Activated naive CD8-positive, alpha-beta T cell treated with anti-CD3 and anti-CD28 coated beads, Interleukin-2, amount 50 U/mL, for 16 hours (primary cell): Measurements from ENCODE around the gene AKT2.
"Not testable (repeated sequence)": the region's sequence is repeated elsewhere in the genome, so short reads cannot be mapped to it uniquely, and the experiment has no call there.

ENCODE experiments used
- DNase-seq: peaks from one replicate; pipeline ENCODE4 v3.0.0-alpha.2; 2020; ENCODE audit warnings: low read depth, low spot score

The AKT2 gene

DNA sequence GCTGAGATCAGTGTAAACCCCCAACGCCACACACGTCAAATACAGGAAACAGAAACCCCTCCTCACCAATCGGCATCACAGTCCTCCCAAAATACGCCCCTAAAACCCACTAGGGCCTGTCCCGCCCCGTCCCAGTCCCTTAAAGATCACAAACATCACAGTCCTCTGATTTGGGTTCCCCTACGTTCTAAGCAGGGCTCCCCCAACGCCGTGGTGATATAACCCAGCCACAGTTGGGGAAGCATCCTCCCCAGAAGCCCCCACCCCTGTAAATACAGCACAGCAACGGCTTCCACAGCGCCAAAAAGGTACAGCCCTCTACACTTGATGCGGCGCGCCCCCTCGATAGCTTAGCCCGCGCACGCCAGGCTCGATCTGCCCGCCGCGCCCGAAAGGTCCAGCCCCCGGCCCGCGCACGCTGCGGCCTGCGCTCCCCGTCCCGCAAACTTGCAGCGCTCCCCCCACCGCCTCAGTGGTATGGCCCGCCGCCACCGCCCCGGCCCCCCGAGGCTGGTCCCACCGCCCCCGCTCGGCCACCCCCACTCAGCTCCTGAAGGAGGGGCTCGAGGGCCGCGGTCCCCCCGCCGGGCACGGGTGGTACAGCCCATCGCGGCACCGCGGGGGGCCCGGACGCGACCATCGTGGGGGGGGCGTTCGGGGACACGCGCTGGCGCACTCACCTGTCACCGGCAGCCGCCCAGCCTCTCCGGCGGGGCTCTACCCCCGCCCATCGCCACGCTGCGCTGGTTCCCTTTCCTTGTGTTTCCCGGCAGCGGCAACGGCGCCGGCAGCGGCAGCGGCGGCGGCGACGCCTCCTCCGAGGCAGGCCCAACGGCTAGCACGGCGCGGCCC lies at the start of gene AKT2:
Gene AKT2, minus strand, starts transcription at position 845 of the 852 bp plus-strand sequence. CDS start 20,078 bp downstream, outside the sequence.
- peak; percentile 59 for DNase-seq

DNA sequence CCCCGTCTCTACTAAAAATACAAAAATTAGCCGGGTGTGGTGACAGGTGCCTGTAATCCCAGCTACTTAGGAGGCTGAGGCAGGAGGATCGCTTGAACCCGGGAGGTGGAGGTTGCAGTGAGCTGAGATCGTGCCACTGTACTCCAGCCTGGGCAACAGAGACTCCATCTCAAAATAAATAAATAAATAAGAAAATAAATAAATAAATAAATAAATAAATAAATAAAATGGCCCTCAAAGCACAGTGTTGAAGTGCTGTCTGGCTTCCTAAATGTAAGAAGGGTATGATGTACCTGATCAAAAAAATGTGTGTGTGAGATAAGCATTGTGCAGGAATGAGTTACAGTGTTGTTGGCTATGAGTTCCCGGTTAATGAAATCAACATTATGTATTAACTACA lies 47.9 kb upstream of the AKT2 start:
- not testable (repeated sequence) for DNase-seq

DNA sequence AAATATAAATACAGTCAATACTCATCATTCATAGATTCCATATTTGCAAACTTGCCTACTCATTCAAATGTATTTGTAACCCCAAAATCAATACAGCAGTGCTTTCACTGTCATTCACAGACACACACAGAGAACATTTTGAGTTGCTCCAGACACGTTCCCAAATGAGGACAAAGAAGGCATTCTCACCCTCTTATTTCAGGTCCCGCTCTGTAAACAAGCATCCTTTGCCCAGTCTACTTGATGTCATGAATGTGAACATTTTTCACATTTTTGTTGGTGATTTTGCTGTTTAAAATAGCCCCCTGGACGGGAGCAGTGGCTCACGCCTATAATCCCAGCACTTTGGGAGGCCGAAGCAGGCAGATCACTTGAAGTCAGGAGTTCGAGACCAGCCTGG lies 47.5 kb upstream of the AKT2 start:
- no peak for DNase-seq

- DNase-seq: no peak
Observed at GRCh38 chr19:40331052-40331451, 45.9 kb upstream of the AKT2 start.

DNA sequence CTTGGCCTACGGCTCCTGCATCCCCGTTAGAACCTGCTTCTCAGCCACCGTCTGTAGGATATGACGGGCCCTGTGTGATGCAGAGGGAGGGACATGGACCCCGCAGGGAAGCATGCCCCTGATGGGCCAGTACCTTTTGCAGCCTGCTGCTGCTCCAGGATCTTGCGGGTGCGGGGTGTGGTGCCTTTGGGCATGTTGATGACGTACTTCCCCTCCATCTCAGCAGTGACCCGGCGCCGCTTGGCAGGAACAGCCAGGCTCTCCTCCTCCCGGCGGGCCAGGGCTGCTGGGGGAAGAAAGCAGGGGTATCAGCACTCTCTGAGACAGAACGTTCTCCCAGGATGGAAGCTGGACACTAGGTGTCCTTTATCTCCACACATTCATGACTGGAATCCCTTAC lies 41.1 kb upstream of the AKT2 start:
- no peak for DNase-seq

GRCh38 chr19:40323705-40324104 lies 38.6 kb upstream of the AKT2 start:
- DNase-seq: no peak

- no peak for DNase-seq
Observed at GRCh38 chr19:40322951-40323615, 37.9 kb upstream of the AKT2 start.

GRCh38 chr19:40322271-40322610 lies 37.1 kb upstream of the AKT2 start:
- DNase-seq: no peak

DNA sequence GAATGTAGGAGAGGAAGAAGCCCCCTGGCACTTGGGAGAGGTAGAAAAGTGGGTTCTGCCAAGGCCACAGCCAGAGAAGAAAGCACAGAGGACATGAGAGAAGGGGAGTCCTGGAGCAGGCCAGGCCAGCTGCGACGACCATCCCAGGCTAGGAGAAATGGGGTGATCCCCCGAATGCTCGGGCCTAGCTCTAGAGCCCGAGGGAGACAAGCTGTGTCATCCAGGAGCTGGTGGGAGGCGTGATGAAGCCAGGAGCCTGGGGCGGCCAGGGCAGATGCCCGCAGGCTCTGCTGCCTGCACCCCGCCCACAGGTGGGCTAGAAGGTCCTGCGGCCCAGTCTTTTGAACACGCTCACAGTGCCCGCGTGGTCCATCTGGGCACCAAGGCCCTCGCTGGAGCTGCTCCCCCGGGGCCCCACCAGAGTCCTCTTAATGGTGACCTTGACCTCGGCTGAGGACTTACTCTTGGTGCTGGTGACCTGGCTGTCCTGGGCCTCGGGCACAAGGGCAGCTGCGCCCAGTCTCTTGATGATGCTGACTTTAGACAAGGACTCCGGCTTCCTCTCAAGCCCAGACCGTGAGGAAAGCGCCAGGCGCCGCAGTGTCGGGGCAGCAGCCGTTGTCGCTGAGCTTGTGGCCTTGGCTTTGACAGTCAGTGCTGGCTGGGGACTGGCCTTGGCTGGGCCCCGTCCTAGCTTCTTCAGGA lies 36.6 kb upstream of the AKT2 start:
- no peak for DNase-seq

GRCh38 chr19:40321076-40321475 lies 35.9 kb upstream of the AKT2 start:
- no peak for DNase-seq

DNA sequence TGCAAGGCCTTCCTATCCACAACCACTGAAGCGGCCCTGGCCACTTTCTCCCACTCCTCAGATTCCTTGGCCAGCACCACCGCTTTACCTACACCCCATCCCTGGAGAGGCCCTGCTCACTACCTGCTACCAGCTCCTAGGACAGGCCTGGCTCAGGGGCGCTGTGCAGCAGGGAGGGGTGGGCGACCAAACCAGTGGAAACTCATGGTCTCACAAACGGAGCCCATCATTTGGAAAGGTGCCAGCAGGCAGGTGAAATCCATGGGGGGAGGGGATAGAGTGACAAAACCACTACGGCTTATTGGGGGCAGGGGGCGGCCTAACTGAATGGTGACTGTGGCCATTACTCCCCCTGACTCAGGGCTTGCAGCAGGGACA lies 35.4 kb upstream of the AKT2 start:
- no peak for DNase-seq

- DNase-seq: no peak
Observed at GRCh38 chr19:40317338-40317737, 32.2 kb upstream of the AKT2 start.

DNA sequence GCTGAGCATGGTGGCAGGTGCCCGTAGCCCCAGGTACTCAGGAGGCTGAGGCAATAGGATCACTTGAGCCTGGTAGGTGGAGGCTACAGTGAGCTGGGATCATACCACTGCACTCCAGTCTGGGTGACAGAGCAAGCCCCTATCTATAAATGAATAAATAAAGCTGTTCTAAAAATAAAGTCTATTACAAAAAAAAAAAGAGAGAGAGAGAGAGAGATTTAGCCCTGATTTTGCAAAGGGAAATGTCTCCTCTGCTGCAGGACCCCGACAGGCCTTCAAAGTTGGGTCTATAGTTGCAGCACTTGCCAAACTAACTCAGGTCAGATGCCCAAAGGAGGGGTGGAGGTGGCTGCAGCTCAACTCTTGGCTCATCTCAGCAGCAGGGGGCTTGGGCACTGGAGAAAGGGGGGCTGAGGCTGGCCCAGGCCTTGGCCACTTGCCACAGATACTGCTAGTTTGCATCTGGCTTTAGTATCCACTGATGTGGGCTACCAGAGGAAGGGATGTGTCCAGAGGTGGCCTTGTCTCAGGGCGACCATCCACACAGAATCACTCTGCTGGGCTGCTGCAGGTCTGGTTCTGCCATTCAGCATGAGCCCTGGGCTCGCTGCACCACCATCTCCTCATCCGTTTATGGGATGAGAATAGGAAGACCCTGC lies 30.8 kb upstream of the AKT2 start:
- DNase-seq: no peak

- DNase-seq: no peak
Observed at GRCh38 chr19:40314656-40315055, 29.5 kb upstream of the AKT2 start.

DNA sequence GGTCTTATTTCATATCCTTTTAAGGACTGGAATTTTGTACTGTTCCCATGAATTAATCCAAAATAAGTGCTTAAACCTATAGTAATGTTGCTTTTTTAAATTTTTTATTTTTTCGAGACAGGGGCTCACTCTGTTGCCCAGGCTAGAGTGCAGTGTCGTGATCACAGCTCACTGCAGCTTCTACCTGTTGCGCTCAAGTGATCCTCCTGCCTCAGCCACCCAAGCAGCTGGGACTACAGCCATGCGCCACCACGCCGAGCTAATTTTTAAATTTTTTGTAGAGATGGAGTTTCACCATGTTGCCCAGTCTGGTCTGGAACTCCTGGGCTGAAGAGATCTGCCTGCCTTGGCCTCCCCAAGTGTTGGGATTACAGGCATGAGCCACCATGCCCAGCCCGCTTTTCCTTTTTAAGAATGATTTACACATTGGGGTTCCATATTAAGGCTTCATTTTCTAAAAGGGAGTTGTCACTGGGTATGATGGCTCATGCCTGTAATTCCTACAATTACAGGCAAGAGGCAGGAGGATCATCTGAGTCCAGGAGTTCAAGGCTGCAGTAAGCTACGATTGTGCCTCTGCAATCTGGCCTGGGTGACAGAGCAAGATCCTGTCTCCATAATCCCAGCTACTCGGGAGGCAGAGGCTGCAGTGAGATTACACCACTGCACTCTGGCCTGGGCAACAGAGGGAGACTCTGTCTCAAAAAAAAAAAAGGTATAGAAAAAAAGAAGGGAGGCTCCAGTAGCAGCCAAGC lies 28.3 kb upstream of the AKT2 start:
- DNase-seq: no peak

- DNase-seq: no peak
Observed at GRCh38 chr19:40312533-40312932, 27.4 kb upstream of the AKT2 start.

DNA sequence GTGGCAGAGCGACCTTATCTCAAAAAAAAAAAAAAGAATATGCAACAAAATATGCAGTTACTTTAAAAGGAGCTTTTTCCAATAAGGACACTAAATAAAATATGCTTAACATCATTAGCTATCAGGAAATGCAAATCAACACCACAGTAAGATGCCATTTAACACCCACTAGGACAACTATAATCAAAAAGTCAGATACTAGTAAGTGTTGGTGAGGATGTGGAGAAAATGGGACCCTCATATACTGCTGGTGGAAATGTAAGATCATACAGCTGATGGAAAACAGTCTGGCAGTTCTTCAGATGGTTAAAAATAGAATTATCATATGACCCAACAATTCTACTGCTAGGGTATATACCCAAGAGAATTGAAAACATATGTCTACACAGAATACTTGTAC lies 24.5 kb upstream of the AKT2 start:
- DNase-seq: no peak

DNA sequence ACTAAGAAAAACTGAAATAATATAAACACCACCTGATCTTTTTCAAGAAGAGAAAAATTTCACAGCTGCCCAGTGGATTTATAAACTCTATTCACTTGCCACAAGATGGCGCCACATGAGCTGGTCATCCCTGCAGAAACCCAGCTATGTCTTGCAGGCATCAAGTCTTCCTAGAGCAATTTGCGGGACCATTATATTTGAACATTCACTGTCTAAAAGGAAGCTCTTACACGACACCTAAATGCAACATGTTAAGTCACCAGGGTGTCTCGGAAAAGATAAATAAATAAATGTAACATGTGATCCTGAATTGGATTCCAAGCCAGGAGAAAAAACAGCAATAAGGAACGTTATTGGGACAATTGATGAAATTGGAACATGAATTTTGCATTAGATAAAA lies 20.3 kb upstream of the AKT2 start:
- DNase-seq: peak; percentile 57

- DNase-seq: no peak
Observed at GRCh38 chr19:40304306-40304705, 19.2 kb upstream of the AKT2 start.

- no peak for DNase-seq
Observed at GRCh38 chr19:40303765-40304164, 18.6 kb upstream of the AKT2 start.

DNA sequence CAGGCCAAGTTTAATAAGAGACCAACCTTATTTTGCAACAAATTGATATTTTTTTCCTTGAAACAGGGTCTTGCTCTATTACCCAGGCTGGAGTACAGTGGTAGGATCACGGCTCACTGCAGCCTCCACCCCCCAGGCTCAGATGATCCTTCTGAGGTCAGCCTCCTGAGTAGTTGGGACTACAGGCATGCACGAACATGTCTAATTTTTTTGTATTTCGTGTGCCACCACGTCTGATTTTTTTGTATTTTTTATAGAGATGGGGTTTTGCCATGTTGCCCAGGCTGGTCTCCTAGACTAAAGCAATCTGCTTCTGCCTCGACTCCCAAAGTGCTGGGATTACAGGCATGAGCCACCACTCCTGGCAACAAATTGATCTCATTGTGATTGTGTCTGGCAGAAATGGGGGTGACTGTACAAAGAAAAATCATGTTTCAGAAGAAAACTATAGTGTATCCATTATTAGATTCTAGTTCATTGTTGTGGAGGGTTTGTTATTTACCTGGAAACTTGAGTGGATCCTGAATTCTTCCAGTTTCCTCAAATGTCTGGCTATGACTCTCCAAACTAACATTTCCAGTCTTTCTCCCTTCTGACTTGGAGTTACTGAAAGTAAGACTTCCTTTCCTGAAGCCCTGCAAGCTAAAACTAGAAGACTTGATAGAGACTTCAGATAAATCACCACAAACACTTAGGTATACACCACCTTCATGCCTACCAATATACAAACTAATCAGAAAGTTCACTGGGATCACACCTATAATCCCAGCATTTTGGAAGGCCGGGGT lies 17.3 kb upstream of the AKT2 start:
- DNase-seq: no peak
